Ovary (tissue), 3 donors: ENCODE data around the gene NNT.

Experiments used
- POLR2A ChIP-seq: fragments of 450-650 bp; IDR thresholded peaks from one replicate; pipeline ENCODE4 v1.6.1; 2017; ENCODE audit warnings: antibody characterized with exemption, mild to moderate bottlenecking, moderate library complexity
- TF ChIP-seq, protein P1 (sequence below), 3 donors: fragments of 450-650 bp in 2 of 3; fragments of 200-600 bp in 1 of 3; IDR thresholded peaks; one replicate each; pipeline versions ENCODE4 v1.5.1 to v1.8.0; 2016 to 2022; ENCODE audit warnings: antibody characterized with exemption in 3 of 3, mild to moderate bottlenecking in 1 of 3
- donor health status: DM: no; HTN: no; CAD: no.

DNA sequence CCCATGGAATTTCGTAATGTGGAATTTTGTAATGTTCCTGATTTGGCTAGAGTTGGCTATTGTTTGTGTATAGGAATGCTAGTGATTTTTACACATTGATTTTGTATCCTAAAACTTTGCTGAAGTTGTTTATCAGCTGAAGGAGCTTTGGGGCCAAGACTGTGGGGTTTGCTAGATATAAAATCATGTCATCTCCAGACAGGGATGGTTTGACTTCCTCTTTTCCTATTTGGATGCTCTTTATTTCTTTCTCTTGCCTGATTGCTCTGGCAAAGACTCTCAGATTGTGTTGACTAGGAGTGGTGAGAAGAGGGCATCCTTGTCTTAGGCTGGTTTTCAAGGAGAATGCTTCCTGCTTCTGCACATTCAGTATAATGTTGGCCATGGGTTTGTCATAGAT is 91.0 kb downstream of the NNT start:
- TF ChIP-seq, protein P1, sequence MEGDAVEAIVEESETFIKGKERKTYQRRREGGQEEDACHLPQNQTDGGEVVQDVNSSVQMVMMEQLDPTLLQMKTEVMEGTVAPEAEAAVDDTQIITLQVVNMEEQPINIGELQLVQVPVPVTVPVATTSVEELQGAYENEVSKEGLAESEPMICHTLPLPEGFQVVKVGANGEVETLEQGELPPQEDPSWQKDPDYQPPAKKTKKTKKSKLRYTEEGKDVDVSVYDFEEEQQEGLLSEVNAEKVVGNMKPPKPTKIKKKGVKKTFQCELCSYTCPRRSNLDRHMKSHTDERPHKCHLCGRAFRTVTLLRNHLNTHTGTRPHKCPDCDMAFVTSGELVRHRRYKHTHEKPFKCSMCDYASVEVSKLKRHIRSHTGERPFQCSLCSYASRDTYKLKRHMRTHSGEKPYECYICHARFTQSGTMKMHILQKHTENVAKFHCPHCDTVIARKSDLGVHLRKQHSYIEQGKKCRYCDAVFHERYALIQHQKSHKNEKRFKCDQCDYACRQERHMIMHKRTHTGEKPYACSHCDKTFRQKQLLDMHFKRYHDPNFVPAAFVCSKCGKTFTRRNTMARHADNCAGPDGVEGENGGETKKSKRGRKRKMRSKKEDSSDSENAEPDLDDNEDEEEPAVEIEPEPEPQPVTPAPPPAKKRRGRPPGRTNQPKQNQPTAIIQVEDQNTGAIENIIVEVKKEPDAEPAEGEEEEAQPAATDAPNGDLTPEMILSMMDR (IDR thresholded peaks at IDR 0.05): no peak
- TF ChIP-seq POLR2A: no peak
